Endometrial microvascular endothelial cells (primary cell): ENCODE measurements around the gene DPY30. TPM values are rescaled to one million over a fixed set of nuclear protein-coding genes. Genes with fewer than 3 reads are reported as not detected.

Experiments
- in situ Hi-C: cut with HindIII; loops from 2 replicates; pipeline ENCODE4 v1.10.0; 2017; ENCODE audit warnings: low sequenced_read_pairs, low pct_unique_long_range_greater_than_20kb; ENCODE audit errors: inconsistent ontology term
- total RNA-seq: library from RNA; depleted of rRNA; stranded (reverse); fragments of >200 nt; gene quantifications from one replicate; pipeline ENCODE4 v1.2.3, GENCODE V29; 2015; ENCODE audit errors: inconsistent ontology term

DPY30 gene
- total RNA-seq, 1 donor from 2014 or later = 102 TPM

DNA sequence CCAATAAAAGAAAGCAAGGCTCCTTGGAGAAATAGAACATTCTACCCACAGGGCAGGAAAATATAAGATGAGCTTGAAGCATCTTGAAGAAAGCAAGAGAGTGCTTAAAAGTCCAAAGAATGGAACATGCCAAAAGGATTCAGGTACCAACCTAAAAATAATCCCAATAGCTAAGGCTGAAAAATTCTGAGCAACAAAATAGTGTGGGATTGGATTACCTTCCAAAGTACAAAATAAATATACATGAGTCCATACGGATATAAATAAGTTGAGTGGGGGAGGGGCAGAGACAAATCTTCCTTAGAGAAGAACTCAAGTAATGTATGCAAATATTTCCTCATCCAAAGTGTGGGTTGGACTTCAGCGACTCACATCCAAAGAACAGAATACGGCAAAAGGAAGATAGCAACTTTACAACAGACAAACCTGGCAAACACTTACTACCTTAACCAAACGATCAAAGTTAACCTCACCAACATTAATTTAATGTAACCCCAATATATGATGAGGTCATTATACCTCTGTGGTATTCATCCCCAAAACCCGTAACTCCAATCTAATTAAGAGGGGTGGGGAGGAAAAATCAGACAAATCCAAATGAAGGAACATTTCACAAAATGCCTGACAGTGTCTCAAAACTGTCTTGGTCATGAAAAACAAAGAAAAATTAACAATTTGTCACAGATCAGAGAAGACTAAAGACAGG lies 55.7 kb downstream of the DPY30 start:
- in situ Hi-C loops = no loop called here

DNA sequence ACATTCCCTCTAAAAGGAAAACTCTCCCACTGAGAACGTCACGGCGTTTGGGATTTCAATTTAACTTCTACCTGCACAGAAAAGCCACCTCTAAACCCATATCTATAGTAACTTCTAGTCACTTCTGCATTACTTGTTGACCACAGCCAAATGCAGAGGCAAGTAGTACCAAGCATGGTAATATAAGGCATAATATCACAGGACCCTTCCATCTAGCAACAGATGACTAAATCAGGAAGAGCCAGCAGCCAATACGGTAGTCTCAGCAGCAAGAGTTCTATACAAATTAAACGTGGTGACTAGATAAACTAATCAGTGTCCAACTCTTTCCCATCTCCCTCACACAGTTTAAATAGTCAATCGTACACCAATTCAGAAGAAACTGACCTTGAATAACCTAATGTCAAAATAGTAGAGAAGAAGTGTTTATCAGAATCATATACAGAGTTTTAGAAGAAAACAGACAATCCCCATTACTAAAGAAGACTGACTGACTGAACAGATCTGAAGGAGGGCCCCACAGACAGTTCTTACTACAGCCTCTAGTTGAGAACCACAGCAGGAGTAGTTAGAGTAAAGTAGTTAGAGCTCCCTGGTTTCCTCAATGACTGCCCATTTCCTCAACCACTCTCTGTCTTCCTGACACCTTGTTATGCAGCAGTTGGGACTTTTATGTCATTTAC lies 58.8 kb downstream of the DPY30 start:
- in situ Hi-C loops = no loop called here

DNA sequence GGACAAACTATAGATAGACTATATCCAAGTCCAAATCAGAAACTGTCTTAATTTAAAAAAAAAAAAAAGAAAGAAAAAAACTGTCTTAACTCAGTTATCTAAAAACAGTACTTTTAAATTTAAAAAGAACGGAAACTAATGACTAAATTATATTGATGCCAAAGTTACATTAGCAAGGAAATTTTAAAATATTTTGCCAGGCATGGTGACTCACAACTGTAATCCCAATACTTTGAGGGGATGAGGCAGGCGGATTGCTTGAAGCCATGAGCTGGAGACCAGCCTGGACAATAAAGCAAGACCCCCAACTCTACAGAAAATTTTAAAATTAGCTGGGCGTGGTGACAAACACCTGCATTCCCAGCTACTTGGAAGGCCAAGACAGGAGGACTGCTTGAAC lies 59.6 kb downstream of the DPY30 start:
- in situ Hi-C loops = no loop called here

DNA sequence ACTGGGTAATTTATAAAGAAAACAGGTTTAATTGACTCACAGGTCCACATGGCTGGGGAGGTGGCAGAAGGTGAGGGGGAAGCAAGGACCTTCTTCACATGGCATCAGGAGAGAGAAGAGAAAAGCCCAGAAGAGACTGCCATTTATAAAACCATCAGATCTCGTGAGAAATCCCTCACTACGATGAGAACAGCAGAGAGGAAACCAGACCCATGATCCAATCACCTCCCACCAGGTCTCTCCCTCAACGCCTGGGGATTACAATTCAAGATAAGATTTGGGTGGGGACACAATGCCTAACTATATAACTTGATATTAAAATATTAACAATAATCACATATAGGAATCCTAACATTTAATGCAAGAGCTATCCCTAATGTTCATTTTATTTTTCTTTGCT lies 60.6 kb downstream of the DPY30 start:
- in situ Hi-C loops = no loop called here

DNA sequence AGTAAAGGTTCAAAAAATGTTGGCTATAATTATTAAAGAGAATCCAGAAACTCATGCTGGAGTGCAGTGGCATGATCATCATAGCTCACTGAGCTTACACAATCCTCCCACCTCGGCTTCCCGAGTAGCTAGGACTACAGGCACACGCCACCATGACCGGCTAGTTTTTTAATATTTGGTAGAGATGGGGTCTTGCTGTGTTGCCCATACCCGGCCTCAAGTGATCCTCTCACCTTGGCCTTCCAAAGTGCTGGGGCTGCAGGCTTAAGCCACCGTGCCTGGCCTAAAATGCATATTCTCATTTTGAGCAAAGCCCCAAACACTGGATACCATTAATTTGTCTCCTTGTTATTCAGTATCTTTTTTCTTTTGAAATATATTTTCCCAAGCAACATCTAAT lies 61.2 kb downstream of the DPY30 start:
- in situ Hi-C loops = no loop called here

Other genes with a start within 250 kb of the DPY30 start
- 77.0 TPM for gene MEMO1, start 28.8 kb downstream of the DPY30 start, total RNA-seq
- 16.4 TPM for gene SPAST, start 23.8 kb upstream of the DPY30 start, total RNA-seq
- gene SLC30A6, start 126.1 kb upstream of the DPY30 start, total RNA-seq = 21.1 TPM
- gene NLRC4, start 225.1 kb upstream of the DPY30 start, total RNA-seq = not detected
- 25.8 TPM for gene YIPF4, start 238.1 kb upstream of the DPY30 start, total RNA-seq